MM.1S (cell line): ENCODE measurements around the gene CPVL.

ENCODE experiments used
- DNase-seq: peaks from one replicate; pipeline ENCODE4 v3.0.0-alpha.2; 2015
- H2AFZ ChIP-seq: fragments of 300-600 bp; sonication (generic); 2 replicates; pipeline ENCODE4 v1.6.0; 2016; ENCODE audit warnings: antibody characterized with exemption, low read length
- H3F3A ChIP-seq: fragments of 300-600 bp; sonication (generic); 2 replicates; pipeline ENCODE4 v1.6.1; 2016; ENCODE audit warnings: mild to moderate bottlenecking, antibody characterized with exemption, low read length, moderate library complexity, mixed read lengths; ENCODE audit not compliant: insufficient read depth
- H3K27ac ChIP-seq: fragments of 300-600 bp; sonication (generic); 2 replicates; pipeline ENCODE4 v1.5.1; 2016; ENCODE audit warnings: mild to moderate bottlenecking, low read length
- H3K27me3 ChIP-seq: fragments of 300-600 bp; sonication (generic); replicated peaks from 2 replicates; pipeline ENCODE4 v1.6.0; 2016; ENCODE audit warnings: low read length; ENCODE audit not compliant: insufficient read depth
- H3K36me3 ChIP-seq: fragments of 300-600 bp; sonication (generic); replicated peaks from 2 replicates; pipeline ENCODE4 v1.6.1; 2016; ENCODE audit warnings: mild to moderate bottlenecking, low read length, mixed read lengths; ENCODE audit not compliant: insufficient read depth
- H3K4me1 ChIP-seq: fragments of 300-600 bp; sonication (generic); 2 replicates; pipeline ENCODE4 v1.6.1; 2016; ENCODE audit warnings: low read length, mixed read lengths
- H3K4me2 ChIP-seq: fragments of 300-600 bp; sonication (generic); 2 replicates; pipeline ENCODE4 v1.6.0; 2016; ENCODE audit warnings: low read depth, low read length
- H3K4me3 ChIP-seq: fragments of 300-600 bp; sonication (generic); 2 replicates; pipeline ENCODE4 v1.5.1; 2016; ENCODE audit warnings: low read length, mixed read lengths
- H3K79me2 ChIP-seq: fragments of 300-600 bp; sonication (generic); 2 replicates; pipeline ENCODE4 v1.6.1; 2016; ENCODE audit warnings: mixed run types, low read length, mixed read lengths
- H3K9ac ChIP-seq: fragments of 300-600 bp; sonication (generic); 2 replicates; pipeline ENCODE4 v1.6.1; 2016; ENCODE audit warnings: low read length, mixed read lengths
- H3K9me2 ChIP-seq: fragments of 300-600 bp; sonication (generic); replicated peaks from 2 replicates; pipeline ENCODE4 v1.6.1; 2016; ENCODE audit warnings: mild to moderate bottlenecking, low read length, mixed read lengths; ENCODE audit not compliant: insufficient read depth
- H3K9me3 ChIP-seq: fragments of 300-600 bp; sonication (generic); replicated peaks from 2 replicates; pipeline ENCODE4 v1.6.1; 2016; ENCODE audit warnings: mild to moderate bottlenecking, low read length, mixed read lengths; ENCODE audit not compliant: insufficient read depth
- H4K20me1 ChIP-seq: fragments of 300-600 bp; sonication (generic); 2 replicates; pipeline ENCODE4 v1.6.1; 2016; ENCODE audit warnings: mild to moderate bottlenecking, low read length, moderate library complexity, mixed read lengths; ENCODE audit not compliant: insufficient read depth
- EZH2 ChIP-seq: fragments of 300-600 bp; sonication (generic); optimal IDR thresholded peaks from 2 replicates; pipeline ENCODE3; 2017; ENCODE audit warnings: low read depth, mild to moderate bottlenecking, antibody characterized with exemption, low read length, mixed read lengths
- EZH2phosphoT487 ChIP-seq: fragments of 300-600 bp; sonication (generic); IDR thresholded peaks from 2 replicates; pipeline ENCODE4 v1.6.1; 2018; ENCODE audit warnings: antibody characterized with exemption, low read length
- TF ChIP-seq, protein P1 (sequence below): fragments of 300-600 bp; sonication (generic); IDR thresholded peaks from 2 replicates; pipeline ENCODE4 v1.5.1; 2016; ENCODE audit warnings: antibody characterized with exemption, low read length, mixed read lengths

CPVL gene

GRCh38 chr7:29044554-29044953, 101.8 kb downstream of the CPVL start:
- Histone ChIP-seq H2AFZ (no peak overlapping the region), H3K27ac (no peak overlapping the region), H3F3A (no peaks in the 10 kb centered on the region), H3K4me3 (no peak overlapping the region), H3K36me3 (no peaks in the 10 kb centered on the region), H3K4me2 (no peak overlapping the region), H3K4me1 (no peaks in the 10 kb centered on the region), H3K9me3 (no peaks in the 10 kb centered on the region), H3K27me3 (no peaks in the 10 kb centered on the region), H3K79me2 (no peaks in the 10 kb centered on the region), H3K9ac (no peak overlapping the region), H4K20me1 (no peaks in the 10 kb centered on the region), H3K9me2 (no peaks in the 10 kb centered on the region)
- DNase-seq: no peak
- TF ChIP-seq EZH2: no peak
- TF ChIP-seq, protein P1, sequence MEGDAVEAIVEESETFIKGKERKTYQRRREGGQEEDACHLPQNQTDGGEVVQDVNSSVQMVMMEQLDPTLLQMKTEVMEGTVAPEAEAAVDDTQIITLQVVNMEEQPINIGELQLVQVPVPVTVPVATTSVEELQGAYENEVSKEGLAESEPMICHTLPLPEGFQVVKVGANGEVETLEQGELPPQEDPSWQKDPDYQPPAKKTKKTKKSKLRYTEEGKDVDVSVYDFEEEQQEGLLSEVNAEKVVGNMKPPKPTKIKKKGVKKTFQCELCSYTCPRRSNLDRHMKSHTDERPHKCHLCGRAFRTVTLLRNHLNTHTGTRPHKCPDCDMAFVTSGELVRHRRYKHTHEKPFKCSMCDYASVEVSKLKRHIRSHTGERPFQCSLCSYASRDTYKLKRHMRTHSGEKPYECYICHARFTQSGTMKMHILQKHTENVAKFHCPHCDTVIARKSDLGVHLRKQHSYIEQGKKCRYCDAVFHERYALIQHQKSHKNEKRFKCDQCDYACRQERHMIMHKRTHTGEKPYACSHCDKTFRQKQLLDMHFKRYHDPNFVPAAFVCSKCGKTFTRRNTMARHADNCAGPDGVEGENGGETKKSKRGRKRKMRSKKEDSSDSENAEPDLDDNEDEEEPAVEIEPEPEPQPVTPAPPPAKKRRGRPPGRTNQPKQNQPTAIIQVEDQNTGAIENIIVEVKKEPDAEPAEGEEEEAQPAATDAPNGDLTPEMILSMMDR: no peak
- TF ChIP-seq EZH2phosphoT487: no peak

GRCh38 chr7:29043576-29043975, 102.8 kb downstream of the CPVL start:
- H3K4me3 ChIP-seq: no peak overlapping the region

DNA sequence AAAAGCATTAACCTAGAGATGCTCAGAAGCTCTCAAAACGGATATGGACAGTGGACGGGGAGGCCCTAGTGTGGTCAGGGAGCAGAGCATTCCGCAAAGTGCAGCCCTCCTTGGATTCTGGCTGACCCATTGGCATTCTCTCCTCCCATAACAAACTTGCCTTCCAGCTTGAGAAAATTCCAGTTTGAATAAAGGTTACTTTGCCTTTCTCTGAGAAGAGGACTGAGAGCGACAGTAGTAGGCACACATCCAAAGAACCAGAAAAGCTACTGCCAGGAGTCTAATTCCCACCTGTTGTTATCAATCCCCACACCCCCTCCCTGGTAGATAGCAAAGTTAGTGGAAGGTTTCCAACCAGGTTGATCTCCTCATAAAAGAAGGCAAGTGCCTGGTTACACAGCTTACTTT, 103.5 kb downstream of the CPVL start:
- Histone ChIP-seq H3K9me3 (no peaks in the 10 kb centered on the region), H3K36me3 (no peaks in the 10 kb centered on the region), H3K9me2 (no peaks in the 10 kb centered on the region), H3K9ac (no peak overlapping the region), H3K27ac (no peak overlapping the region), H4K20me1 (no peaks in the 10 kb centered on the region), H2AFZ (no peak overlapping the region), H3K4me2 (no peak overlapping the region), H3K4me1 (no peaks in the 10 kb centered on the region), H3K27me3 (no peaks in the 10 kb centered on the region), H3F3A (no peaks in the 10 kb centered on the region), H3K79me2 (no peaks in the 10 kb centered on the region), H3K4me3 (no peak overlapping the region)
- TF ChIP-seq EZH2: no peak
- no peak for TF ChIP-seq EZH2phosphoT487
- TF ChIP-seq, protein P1: no peak
- no peak for DNase-seq

More at GRCh38 chr7:29043576-29043975, 102.8 kb downstream of the CPVL start:
- Histone ChIP-seq H3F3A (no peaks in the 10 kb centered on the region), H3K4me2 (no peak overlapping the region), H2AFZ (no peak overlapping the region), H3K9me3 (no peaks in the 10 kb centered on the region), H3K36me3 (no peaks in the 10 kb centered on the region), H3K4me1 (no peaks in the 10 kb centered on the region), H3K27me3 (no peaks in the 10 kb centered on the region), H3K9ac (no peak overlapping the region), H3K79me2 (no peaks in the 10 kb centered on the region), H3K27ac (no peak overlapping the region), H3K9me2 (no peaks in the 10 kb centered on the region), H4K20me1 (no peaks in the 10 kb centered on the region)
- no peak for DNase-seq
- TF ChIP-seq EZH2 (no peak), EZH2phosphoT487 (no peak)
- TF ChIP-seq, protein P1: no peak
